H1 (cell line): ENCODE measurements around the gene IL16. TPM values are rescaled to one million over a fixed set of nuclear protein-coding genes. Genes with fewer than 3 reads are reported as not detected.

Experiments used
- CHD7 ChIP-seq: fragments of 300-600 bp; sonication (generic); IDR thresholded peaks from 2 replicates; pipeline ENCODE4 v1.7.1; 2012; ENCODE audit warnings: low read length, moderate library complexity, mild to moderate bottlenecking, inconsistent platforms; ENCODE audit not compliant: insufficient replicate concordance
- FOSL1 ChIP-seq: IDR thresholded peaks from 2 replicates; pipeline ENCODE4 v1.6.1; 2011; ENCODE audit warnings: mild to moderate bottlenecking, low read depth, low read length, moderate library complexity; ENCODE audit not compliant: insufficient read depth
- POLR2A ChIP-seq, 2 experiments: IDR thresholded peaks; 1 replicate in 1 of 2; 2 replicates in 1 of 2; pipeline ENCODE4 v1.6.1; 2011; ENCODE audit warnings: low read depth in 2 of 2, low read length in 2 of 2, mild to moderate bottlenecking in 2 of 2; ENCODE audit errors: control extremely low read depth in 1 of 2
- POLR2AphosphoS5 ChIP-seq: IDR thresholded peaks from 2 replicates; pipeline ENCODE4 v1.6.1; 2011; ENCODE audit warnings: low read depth, low read length
- SAP30 ChIP-seq: fragments of 300-600 bp; sonication (generic); IDR thresholded peaks from 2 replicates; pipeline ENCODE4 v1.7.1; 2012; ENCODE audit warnings: low read length, moderate library complexity, mild to moderate bottlenecking, inconsistent platforms; ENCODE audit not compliant: insufficient read depth, insufficient replicate concordance
- SP4 ChIP-seq: IDR thresholded peaks from 2 replicates; pipeline ENCODE4 v1.6.1; 2012; ENCODE audit warnings: low read length, inconsistent platforms
- polyA plus RNA-seq, 7 experiments: library from polyadenylated mRNA; depleted of rRNA in 3 of 7; stranded (reverse) in 5 of 7; unstranded in 2 of 7; fragments of >200 nt in 5 of 7; fragments of 200-250 nt in 2 of 7; gene quantifications; 1 replicate in 5 of 7; 2 replicates in 1 of 7; 4 replicates in 1 of 7; pipeline versions ENCODE4 v1.2.1 to v1.2.3, GENCODE V29; 2011 to 2013; ENCODE audit warnings: missing spikeins in 2 of 7, mixed read lengths in 2 of 7
- total RNA-seq: library from RNA; stranded (reverse); fragmentation: NEBNext Ultra II Directional; extraction: Animal tissue kit (Norgen Biotek cat#: 25700); gene quantifications from 2 replicates; pipeline ENCODE4 v1.2.1, GENCODE V29; 2021

IL16 gene
- total and polyA plus RNA-seq, 2 of the 8 experiments (the other 6 are each of a cell fraction or from before 2014, with no cell fraction given): 0.03 to 0.09 TPM

- TF ChIP-seq CHD7 (no peak), SP4 (no peak), POLR2AphosphoS5 (no peak), SAP30 (no peak), FOSL1 (no peak), POLR2A (IDR thresholded peaks at IDR 0.05; ENCODE audit: control extremely low read depth in 1 of 2, low read depth in 2 of 2, low read length in 2 of 2) (no peak)
These were observed 79.2 kb downstream of the IL16 start (continued) for GRCh38 chr15:81275711-81276392.
